Omental fat pad (tissue), 4 donors: ENCODE results near the gene PTPA. TPM values are rescaled to one million over a fixed set of nuclear protein-coding genes. Genes with fewer than 3 reads are reported as not detected.
"Not testable (repeated sequence)": the region's sequence is repeated elsewhere in the genome, so short reads cannot be mapped to it uniquely, and the experiment has no call there.

Experiments used
- ATAC-seq: fragments of 150-250 bp; one replicate; pipeline ENCODE4 v1.9.1; 2016; ENCODE audit warnings: mild to moderate bottlenecking, moderate library complexity; ENCODE audit not compliant: low FRiP score
- DNase-seq: peaks from one replicate; pipeline ENCODE4 v3.0.0-alpha.2; 2019; ENCODE audit warnings: low spot score
- CTCF ChIP-seq, 3 donors: fragments of 450-650 bp; IDR thresholded peaks; one replicate each; pipeline ENCODE4 v1.5.1; 2016 to 2017; ENCODE audit warnings: antibody characterized with exemption in 3 of 3, mild to moderate bottlenecking in 3 of 3, moderate library complexity in 2 of 3
- total RNA-seq, 4 donors: library from RNA; depleted of rRNA; stranded (reverse); fragments of >200 nt; gene quantifications; one replicate each; pipeline ENCODE4 v1.1.0, GENCODE V29; 2016

The PTPA gene
- total RNA-seq, 4 donors from 2014 or later = 37.2 to 49.5 (median 41.8) TPM

DNA sequence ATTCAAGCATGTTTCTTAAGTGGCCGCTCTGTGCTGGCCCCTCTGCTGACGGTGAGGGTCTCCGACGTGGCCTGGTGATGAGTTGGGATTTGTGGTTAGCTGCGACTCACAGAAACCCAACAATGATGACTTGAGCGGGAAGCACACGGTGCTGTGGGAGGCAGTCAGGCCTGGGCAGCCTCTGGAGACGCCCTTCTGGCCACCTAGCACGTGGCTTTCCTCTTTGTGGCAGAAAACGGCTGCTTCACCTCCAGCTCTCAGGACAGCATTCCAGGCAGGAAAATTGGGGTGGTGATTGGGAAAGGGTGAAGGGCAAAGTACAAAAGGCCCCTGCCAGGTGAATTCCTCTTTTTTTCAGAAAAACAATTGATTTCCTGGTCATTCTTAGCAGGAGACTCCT, 84.4 kb downstream of the PTPA start:
- ATAC-seq (no peak), DNase-seq (no peak)
- TF ChIP-seq CTCF (IDR thresholded peaks at IDR 0.05) = no peak

GRCh38 chr9:129197045-129197444, 85.8 kb downstream of the PTPA start:
- not testable (repeated sequence) for DNase-seq, ATAC-seq

DNA sequence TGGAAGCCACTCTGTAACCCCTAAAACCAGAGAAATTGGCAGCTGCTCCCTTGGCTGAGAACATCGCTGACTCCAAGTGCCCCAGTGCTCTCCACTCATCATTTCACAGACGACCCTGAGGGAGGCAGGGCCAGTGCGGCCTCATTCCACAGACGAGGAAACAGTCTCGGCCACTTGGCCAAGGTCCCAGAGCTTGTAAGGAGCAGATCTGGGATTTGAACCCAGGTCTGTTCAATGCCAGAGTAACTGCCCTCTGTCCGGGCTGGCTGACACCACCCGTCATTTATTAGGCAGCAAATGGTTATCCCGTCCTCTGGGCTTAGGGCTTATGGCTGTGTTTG, 86.7 kb downstream of the PTPA start:
- no peak for DNase-seq

More for the DNA sequence above, 86.7 kb downstream of the PTPA start:
- TF ChIP-seq CTCF (IDR thresholded peaks at IDR 0.05) = no peak
- no peak for ATAC-seq

Other genes starting within 250 kb of the PTPA start
- 1 to 10 TPM; 2.9 to 9.3 (median 4.1) TPM for gene KYAT1, start 229.5 kb upstream of the PTPA start, total RNA-seq
- 10 to 100 TPM; 37.8 to 67.1 (median 47.8) TPM for gene LRRC8A, start 229.3 kb upstream of the PTPA start, total RNA-seq
- 10 to 100 TPM; 14.4 to 43.8 (median 32.4) TPM for gene PHYHD1, start 190.4 kb upstream of the PTPA start, total RNA-seq
- 10 to 100 TPM; 13.3 to 23.2 (median 17.7) TPM for gene DOLK, start 163.8 kb upstream of the PTPA start, total RNA-seq
- gene NUP188, start 163.7 kb upstream of the PTPA start, total RNA-seq = 10 to 100 TPM; 27.2 to 70.6 (median 38.3) TPM
- 10 to 100 TPM; 55.5 to 75.5 (median 65.1) TPM for gene SH3GLB2, start 83.1 kb upstream of the PTPA start, total RNA-seq
- 10 to 100 TPM; 19.4 to 38.5 (median 20.9) TPM for gene MIGA2, start 74.8 kb upstream of the PTPA start, total RNA-seq
- gene DOLPP1, start 30.3 kb upstream of the PTPA start, total RNA-seq = 1 to 10 TPM; 4.8 to 7.2 (median 6.6) TPM
- 100 to 1,000 TPM in 1 of 4 donors, 10 to 100 TPM in 3; 47.3 to 107 (median 59.5) TPM for gene CRAT, start 622 bp upstream of the PTPA start, total RNA-seq
- 10 to 100 TPM in 3 of 4 donors, 1 to 10 TPM in 1; 9.0 to 23.9 (median 20.2) TPM for gene IER5L, start 66.8 kb downstream of the PTPA start, total RNA-seq